ENCODE measurements around the gene CDK15. TPM values are rescaled to one million over a fixed set of nuclear protein-coding genes. Genes with fewer than 3 reads are reported as not detected.

CDK15 gene
- polyA plus RNA-seq, 1 experiment = 18.6 TPM

DNA sequence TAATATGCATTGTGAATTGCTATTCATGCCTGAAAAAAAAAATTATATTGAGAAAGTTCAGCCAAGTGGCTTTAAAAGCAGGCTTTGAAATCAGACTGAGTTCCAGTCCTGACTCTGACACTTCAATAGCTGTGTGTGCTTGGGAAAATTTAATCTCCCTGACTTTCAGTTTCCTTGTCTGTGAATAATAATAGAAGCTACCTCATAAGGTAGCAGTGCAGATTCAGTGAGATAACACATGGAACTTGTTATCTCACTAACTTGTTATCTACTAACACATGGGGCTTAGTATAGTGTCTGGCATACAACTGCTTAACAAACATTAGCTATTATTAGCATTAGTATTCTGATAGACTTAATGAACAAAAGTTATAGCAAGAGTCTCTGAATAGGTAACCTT lies 40.5 kb upstream of the CDK15 start:
- Histone ChIP-seq H3K27ac (ENCODE audit: low read depth, low read length) (no peak overlapping the region), H3K9me3 (ENCODE audit: control insufficient read depth, insufficient read depth, low read length) (no peaks in the 10 kb centered on the region), H3K27me3 (ENCODE audit: control insufficient read depth, insufficient read depth, low read length) (no peaks in the 10 kb centered on the region), H3K4me3 (ENCODE audit: low read depth, low read length) (no peak overlapping the region)
- CTCF ChIA-PET = no interaction called here
- POLR2A ChIA-PET = no interaction called here
- TF ChIP-seq, protein P1, sequence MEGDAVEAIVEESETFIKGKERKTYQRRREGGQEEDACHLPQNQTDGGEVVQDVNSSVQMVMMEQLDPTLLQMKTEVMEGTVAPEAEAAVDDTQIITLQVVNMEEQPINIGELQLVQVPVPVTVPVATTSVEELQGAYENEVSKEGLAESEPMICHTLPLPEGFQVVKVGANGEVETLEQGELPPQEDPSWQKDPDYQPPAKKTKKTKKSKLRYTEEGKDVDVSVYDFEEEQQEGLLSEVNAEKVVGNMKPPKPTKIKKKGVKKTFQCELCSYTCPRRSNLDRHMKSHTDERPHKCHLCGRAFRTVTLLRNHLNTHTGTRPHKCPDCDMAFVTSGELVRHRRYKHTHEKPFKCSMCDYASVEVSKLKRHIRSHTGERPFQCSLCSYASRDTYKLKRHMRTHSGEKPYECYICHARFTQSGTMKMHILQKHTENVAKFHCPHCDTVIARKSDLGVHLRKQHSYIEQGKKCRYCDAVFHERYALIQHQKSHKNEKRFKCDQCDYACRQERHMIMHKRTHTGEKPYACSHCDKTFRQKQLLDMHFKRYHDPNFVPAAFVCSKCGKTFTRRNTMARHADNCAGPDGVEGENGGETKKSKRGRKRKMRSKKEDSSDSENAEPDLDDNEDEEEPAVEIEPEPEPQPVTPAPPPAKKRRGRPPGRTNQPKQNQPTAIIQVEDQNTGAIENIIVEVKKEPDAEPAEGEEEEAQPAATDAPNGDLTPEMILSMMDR (IDR thresholded peaks at IDR 0.05; ENCODE audit: low read depth, low read length) = no peak
- DNase-seq (ENCODE audit: low read depth, low spot score) = no peak

DNA sequence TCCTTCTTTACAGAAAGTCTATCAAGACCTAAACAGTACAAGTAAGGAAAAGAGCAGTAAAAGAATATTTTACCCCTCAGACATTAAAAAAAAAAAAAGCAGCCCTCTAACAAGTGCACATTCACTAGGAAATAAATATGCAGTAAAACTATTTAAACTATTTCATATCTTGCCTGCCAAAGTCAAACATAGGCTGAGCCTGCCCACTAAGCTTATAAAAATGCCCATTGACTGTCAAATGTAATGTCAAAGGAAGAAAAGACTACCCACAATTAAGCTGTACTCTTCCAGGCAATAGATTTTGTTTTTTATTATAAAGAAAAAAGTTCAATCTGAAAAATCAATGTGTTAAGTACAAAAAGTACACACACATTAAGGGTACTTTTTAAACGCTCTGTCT lies 37.4 kb upstream of the CDK15 start:
- Histone ChIP-seq H3K27ac (ENCODE audit: low read depth, low read length) (no peak overlapping the region), H3K4me3 (ENCODE audit: low read depth, low read length) (no peak overlapping the region), H3K9me3 (ENCODE audit: control insufficient read depth, insufficient read depth, low read length) (no peaks in the 10 kb centered on the region), H3K27me3 (ENCODE audit: control insufficient read depth, insufficient read depth, low read length) (no peaks in the 10 kb centered on the region)
- TF ChIP-seq, protein P1 (IDR thresholded peaks at IDR 0.05; ENCODE audit: low read depth, low read length) = no peak
- CTCF ChIA-PET = interaction anchor here (1.0 kb wide), 2 partner anchors 410 to 537 kb away, joined by 4 to 5 read pairs; no protein-coding TSS in a partner anchor
- POLR2A ChIA-PET = interaction anchor here (0.7 to 2.0 kb wide), 5 partner anchors 12 to 882 kb away, joined by 3 to 8 read pairs (median 4); partner anchors contain the start of gene ALS2
- no peak for DNase-seq (ENCODE audit: low read depth, low spot score)

DNA sequence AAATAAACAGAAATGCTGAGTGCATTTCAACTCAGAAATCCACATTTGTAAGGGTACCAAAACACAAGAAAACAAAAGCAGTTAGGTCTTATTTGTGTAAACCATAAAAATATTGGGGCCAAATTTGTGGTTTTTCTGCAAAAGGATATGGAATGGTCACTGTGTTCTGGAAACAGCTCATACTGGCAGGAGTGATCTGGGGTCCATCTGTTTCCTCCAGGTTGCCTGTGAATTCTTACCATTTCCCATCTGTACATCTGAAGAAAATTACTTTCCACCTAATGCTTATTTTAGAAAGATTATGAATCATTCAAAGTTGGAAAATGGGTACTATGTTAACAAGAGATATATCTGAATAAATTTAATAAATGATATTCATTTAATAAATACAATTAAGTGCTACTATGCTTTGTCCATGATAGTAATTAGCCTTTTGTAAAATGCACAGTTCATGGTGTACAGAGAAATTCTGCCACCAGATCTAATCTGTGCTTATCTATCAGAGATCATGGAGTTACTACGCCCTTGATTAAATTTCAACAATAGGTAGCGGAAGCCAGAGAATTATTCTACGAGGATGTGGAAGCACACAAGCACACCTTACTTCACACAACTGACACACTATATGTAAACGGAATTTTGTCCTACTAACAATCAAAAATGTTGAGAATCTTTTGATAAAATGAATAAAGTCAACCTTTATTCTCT lies 36.5 kb upstream of the CDK15 start:
- ChIA-PET POLR2A (interaction anchor here (0.7 to 2.0 kb wide), 2 partner anchors 11 to 85 kb away, joined by 4 to 8 read pairs; partner anchors contain the start of gene ALS2), CTCF (interaction anchor here (1.0 kb wide), 1 partner anchor 538 kb away, joined by 4 read pairs; no protein-coding TSS in a partner anchor)
- Histone ChIP-seq H3K27ac (ENCODE audit: low read depth, low read length) (no peak overlapping the region), H3K4me3 (ENCODE audit: low read depth, low read length) (no peak overlapping the region), H3K9me3 (ENCODE audit: control insufficient read depth, insufficient read depth, low read length) (no peaks in the 10 kb centered on the region), H3K27me3 (ENCODE audit: control insufficient read depth, insufficient read depth, low read length) (no peaks in the 10 kb centered on the region)
- no peak for DNase-seq (ENCODE audit: low read depth, low spot score)
- TF ChIP-seq, protein P1 (IDR thresholded peaks at IDR 0.05; ENCODE audit: low read depth, low read length) = no peak

DNA sequence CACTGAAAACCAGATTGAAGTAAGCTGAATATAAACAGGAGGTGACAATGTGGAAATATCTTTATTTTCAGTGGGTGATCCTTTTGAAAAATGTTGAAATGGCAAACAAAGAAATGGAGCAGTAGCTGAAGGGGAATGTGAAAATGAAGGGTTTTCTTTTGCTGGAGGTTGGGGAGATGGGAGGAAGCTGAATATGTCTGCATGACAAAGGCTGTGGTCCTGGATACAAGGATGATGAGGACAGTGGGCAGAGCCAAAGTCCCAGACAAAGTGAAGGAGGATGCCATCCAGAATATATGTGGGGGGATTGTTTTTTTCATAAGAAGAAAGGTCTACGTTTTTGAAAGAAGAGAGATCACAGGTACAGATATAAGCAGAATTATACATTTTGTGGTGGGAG lies 32.3 kb upstream of the CDK15 start:
- no peak overlapping the region for H3K4me3 ChIP-seq (ENCODE audit: low read depth, low read length)
- no peak overlapping the region for H3K27ac ChIP-seq (ENCODE audit: low read depth, low read length)
- ChIA-PET POLR2A (no interaction called here), CTCF (no interaction called here)
- no peaks in the 10 kb centered on the region for H3K9me3 ChIP-seq (ENCODE audit: control insufficient read depth, insufficient read depth, low read length)
- TF ChIP-seq, protein P1 (IDR thresholded peaks at IDR 0.05; ENCODE audit: low read depth, low read length) = no peak
- no peak for DNase-seq (ENCODE audit: low read depth, low spot score)
- H3K27me3 ChIP-seq (ENCODE audit: control insufficient read depth, insufficient read depth, low read length) = no peaks in the 10 kb centered on the region

DNA sequence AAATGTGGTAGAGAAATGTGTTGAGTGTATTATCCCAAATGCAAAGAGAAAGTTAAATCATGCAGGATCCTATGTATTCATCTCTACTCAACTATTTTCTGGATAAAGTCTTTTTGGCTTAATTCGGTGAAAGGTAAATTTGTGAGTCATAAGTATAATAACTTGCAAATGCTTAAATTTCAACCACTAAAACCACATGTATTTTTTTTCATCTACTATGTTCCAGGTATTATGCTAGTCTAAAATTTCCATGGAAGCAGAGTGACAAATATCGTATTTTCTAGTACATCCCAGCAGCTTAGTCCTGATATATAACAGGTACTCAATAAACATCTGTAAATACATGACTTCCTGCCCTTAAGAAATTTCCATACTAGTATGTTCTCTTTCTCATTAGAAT lies 31.8 kb upstream of the CDK15 start:
- no peak overlapping the region for H3K27ac ChIP-seq (ENCODE audit: low read depth, low read length)
- TF ChIP-seq, protein P1 (IDR thresholded peaks at IDR 0.05; ENCODE audit: low read depth, low read length) = no peak
- H3K27me3 ChIP-seq (ENCODE audit: control insufficient read depth, insufficient read depth, low read length) = no peaks in the 10 kb centered on the region
- no peak for DNase-seq (ENCODE audit: low read depth, low spot score)
- ChIA-PET POLR2A (interaction anchor here (0.9 kb wide), 1 partner anchor 411 kb away, joined by 3 read pairs; no protein-coding TSS in a partner anchor), CTCF (no interaction called here)
- H3K4me3 ChIP-seq (ENCODE audit: low read depth, low read length) = no peak overlapping the region
- H3K9me3 ChIP-seq (ENCODE audit: control insufficient read depth, insufficient read depth, low read length) = no peaks in the 10 kb centered on the region
